HepG2 (cell line): ENCODE measurements around the gene SRSF7. TPM values are rescaled to one million over a fixed set of nuclear protein-coding genes. Genes with fewer than 3 reads are reported as not detected.

Experiments used
- ARID2 ChIP-seq: sonication (generic); formaldehyde crosslinking; IDR thresholded peaks from 2 replicates; pipeline ENCODE4 v1.8.1; 2022; ENCODE audit warnings: mild to moderate bottlenecking, missing genetic modification reagents, borderline replicate concordance
- HNRNPLL ChIP-seq: fragments of 200-400 bp; formaldehyde crosslinking; IDR thresholded peaks from 2 replicates; pipeline ENCODE4 v1.6.1; 2017; ENCODE audit warnings: mild to moderate bottlenecking, low read depth, low read length; ENCODE audit not compliant: poor library complexity, severe bottlenecking
- KDM1A ChIP-seq: IDR thresholded peaks from 2 replicates; pipeline ENCODE4 v1.6.1; 2016; ENCODE audit warnings: missing compliant biosample characterization
- MYC ChIP-seq: sonication (generic); formaldehyde crosslinking; IDR thresholded peaks from 2 replicates; pipeline ENCODE4 v1.9.0; 2021; ENCODE audit warnings: missing genetic modification reagents, borderline replicate concordance
- NRL ChIP-seq: sonication (generic); formaldehyde crosslinking; IDR thresholded peaks from 2 replicates; pipeline ENCODE4 v1.5.0; 2020; ENCODE audit warnings: missing genetic modification reagents, mild to moderate bottlenecking, moderate library complexity, borderline replicate concordance
- RXRB ChIP-seq: IDR thresholded peaks from 2 replicates; pipeline ENCODE4 v1.6.1; 2016; ENCODE audit warnings: borderline replicate concordance, missing genetic modification reagents, missing compliant biosample characterization
- ZNF101 ChIP-seq: sonication (generic); formaldehyde crosslinking; IDR thresholded peaks from 2 replicates; pipeline ENCODE4 v1.4.0; 2020; ENCODE audit warnings: mild to moderate bottlenecking, low read depth, missing genetic modification reagents, borderline replicate concordance
- ZNF292 ChIP-seq: sonication (generic); formaldehyde crosslinking; IDR thresholded peaks from 2 replicates; pipeline ENCODE4 v1.8.1; 2022; ENCODE audit warnings: mild to moderate bottlenecking, low read depth, missing genetic modification reagents, borderline replicate concordance
- ZNF567 ChIP-seq: sonication (generic); formaldehyde crosslinking; IDR thresholded peaks from 2 replicates; pipeline ENCODE4 v1.8.1; 2023; ENCODE audit warnings: mild to moderate bottlenecking, missing genetic modification reagents, borderline replicate concordance
- polyA plus RNA-seq, 8 experiments: library from polyadenylated mRNA; depleted of rRNA in 3 of 8; stranded (reverse) in 7 of 8; unstranded in 1 of 8; fragments of >200 nt; fragmentation: Illumina TruSeq in 4 of 8; extraction: Trizol in 4 of 8; gene quantifications; 2 replicates each; pipeline versions ENCODE4 v1.2.1 to v1.2.3, GENCODE V29; 2011 to 2016; ENCODE audit warnings: low read depth in 4 of 8, missing spikeins in 1 of 8, mixed read lengths in 1 of 8; ENCODE audit not compliant: insufficient read depth in 1 of 8
- total RNA-seq, 5 experiments: library from RNA; depleted of rRNA; stranded (reverse); fragments of >200 nt; fragmentation: Illumina TruSeq; extraction: Trizol; gene quantifications; 2 replicates each; pipeline ENCODE4 v1.2.3, GENCODE V29; 2016; ENCODE audit warnings: low read depth in 1 of 5
- TF ChIP-seq, protein P1 (sequence below): sonication (generic); formaldehyde crosslinking; IDR thresholded peaks from 2 replicates; pipeline ENCODE4 v1.5.0; 2020; ENCODE audit warnings: mild to moderate bottlenecking, missing genetic modification reagents, moderate library complexity
- TF ChIP-seq, protein P2 (sequence below): IDR thresholded peaks from 2 replicates; pipeline ENCODE4 v1.6.1; 2016; ENCODE audit warnings: low read depth, missing genetic modification reagents, missing compliant biosample characterization
- TF ChIP-seq, protein P3 (sequence below): sonication (generic); formaldehyde crosslinking; IDR thresholded peaks from 2 replicates; pipeline ENCODE4 v1.4.0; 2020; ENCODE audit warnings: mild to moderate bottlenecking, missing genetic modification reagents
- TF ChIP-seq, protein P4 (sequence below): sonication (generic); IDR thresholded peaks from 2 replicates; pipeline ENCODE4 v1.6.1; 2016; ENCODE audit warnings: low read depth, borderline replicate concordance
- TF ChIP-seq, protein P5 (sequence below): IDR thresholded peaks from 2 replicates; pipeline ENCODE4 v1.4.0; 2020; ENCODE audit warnings: mild to moderate bottlenecking, missing genetic modification reagents

SRSF7 gene
- total and polyA plus RNA-seq, 2 of the 13 experiments (the other 11 are each of a cell fraction or from before 2014, with no cell fraction given) = 172 to 275 TPM

DNA sequence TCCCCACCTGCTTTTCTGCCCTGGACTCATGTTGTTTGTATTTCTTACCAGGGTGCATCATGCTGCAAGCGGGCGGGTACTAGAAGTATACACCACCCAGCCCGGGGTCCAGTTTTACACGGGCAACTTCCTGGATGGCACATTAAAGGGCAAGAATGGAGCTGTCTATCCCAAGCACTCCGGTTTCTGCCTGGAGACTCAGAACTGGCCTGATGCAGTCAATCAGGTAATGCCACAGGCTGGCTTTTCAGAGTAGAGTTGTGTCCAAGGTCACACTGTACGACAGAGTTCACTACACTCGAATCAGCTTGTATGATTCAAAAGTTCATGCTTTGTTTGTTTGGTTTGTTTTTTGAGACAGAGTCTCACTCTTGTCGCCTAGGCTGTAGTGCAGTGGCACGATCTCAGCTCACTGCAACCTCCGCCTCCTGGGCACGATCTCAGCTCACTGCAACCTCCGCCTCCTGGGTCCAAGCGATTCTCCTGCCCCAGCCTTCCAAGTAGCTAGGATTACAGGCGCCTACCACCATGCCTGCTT lies 19.4 kb downstream of the SRSF7 start (continued):
- TF ChIP-seq ARID2 (CRISPR knock-in tag) (no peak), MYC (CRISPR knock-in tag) (peak; percentile 34; the same call in 1 of the 2 replicates), ZNF567 (CRISPR knock-in tag) (no peak), NRL (peak; percentile 49; the same call in 1 of the 2 replicates), KDM1A (CRISPR knock-in tag) (0 out of 2 replicates have a peak, but pooled peaks have one; percentile 10), RXRB (CRISPR knock-in tag) (peak; percentile 89), HNRNPLL (no peak), ZNF101 (no peak), ZNF292 (CRISPR knock-in tag) (peak; percentile 96)
- TF ChIP-seq, protein P1, sequence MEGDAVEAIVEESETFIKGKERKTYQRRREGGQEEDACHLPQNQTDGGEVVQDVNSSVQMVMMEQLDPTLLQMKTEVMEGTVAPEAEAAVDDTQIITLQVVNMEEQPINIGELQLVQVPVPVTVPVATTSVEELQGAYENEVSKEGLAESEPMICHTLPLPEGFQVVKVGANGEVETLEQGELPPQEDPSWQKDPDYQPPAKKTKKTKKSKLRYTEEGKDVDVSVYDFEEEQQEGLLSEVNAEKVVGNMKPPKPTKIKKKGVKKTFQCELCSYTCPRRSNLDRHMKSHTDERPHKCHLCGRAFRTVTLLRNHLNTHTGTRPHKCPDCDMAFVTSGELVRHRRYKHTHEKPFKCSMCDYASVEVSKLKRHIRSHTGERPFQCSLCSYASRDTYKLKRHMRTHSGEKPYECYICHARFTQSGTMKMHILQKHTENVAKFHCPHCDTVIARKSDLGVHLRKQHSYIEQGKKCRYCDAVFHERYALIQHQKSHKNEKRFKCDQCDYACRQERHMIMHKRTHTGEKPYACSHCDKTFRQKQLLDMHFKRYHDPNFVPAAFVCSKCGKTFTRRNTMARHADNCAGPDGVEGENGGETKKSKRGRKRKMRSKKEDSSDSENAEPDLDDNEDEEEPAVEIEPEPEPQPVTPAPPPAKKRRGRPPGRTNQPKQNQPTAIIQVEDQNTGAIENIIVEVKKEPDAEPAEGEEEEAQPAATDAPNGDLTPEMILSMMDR = peak; percentile 24; the same call in 1 of the 2 replicates
- TF ChIP-seq, protein P2, sequence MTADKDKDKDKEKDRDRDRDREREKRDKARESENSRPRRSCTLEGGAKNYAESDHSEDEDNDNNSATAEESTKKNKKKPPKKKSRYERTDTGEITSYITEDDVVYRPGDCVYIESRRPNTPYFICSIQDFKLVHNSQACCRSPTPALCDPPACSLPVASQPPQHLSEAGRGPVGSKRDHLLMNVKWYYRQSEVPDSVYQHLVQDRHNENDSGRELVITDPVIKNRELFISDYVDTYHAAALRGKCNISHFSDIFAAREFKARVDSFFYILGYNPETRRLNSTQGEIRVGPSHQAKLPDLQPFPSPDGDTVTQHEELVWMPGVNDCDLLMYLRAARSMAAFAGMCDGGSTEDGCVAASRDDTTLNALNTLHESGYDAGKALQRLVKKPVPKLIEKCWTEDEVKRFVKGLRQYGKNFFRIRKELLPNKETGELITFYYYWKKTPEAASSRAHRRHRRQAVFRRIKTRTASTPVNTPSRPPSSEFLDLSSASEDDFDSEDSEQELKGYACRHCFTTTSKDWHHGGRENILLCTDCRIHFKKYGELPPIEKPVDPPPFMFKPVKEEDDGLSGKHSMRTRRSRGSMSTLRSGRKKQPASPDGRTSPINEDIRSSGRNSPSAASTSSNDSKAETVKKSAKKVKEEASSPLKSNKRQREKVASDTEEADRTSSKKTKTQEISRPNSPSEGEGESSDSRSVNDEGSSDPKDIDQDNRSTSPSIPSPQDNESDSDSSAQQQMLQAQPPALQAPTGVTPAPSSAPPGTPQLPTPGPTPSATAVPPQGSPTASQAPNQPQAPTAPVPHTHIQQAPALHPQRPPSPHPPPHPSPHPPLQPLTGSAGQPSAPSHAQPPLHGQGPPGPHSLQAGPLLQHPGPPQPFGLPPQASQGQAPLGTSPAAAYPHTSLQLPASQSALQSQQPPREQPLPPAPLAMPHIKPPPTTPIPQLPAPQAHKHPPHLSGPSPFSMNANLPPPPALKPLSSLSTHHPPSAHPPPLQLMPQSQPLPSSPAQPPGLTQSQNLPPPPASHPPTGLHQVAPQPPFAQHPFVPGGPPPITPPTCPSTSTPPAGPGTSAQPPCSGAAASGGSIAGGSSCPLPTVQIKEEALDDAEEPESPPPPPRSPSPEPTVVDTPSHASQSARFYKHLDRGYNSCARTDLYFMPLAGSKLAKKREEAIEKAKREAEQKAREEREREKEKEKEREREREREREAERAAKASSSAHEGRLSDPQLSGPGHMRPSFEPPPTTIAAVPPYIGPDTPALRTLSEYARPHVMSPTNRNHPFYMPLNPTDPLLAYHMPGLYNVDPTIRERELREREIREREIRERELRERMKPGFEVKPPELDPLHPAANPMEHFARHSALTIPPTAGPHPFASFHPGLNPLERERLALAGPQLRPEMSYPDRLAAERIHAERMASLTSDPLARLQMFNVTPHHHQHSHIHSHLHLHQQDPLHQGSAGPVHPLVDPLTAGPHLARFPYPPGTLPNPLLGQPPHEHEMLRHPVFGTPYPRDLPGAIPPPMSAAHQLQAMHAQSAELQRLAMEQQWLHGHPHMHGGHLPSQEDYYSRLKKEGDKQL (CRISPR knock-in tag) = no peak
- TF ChIP-seq, protein P3, sequence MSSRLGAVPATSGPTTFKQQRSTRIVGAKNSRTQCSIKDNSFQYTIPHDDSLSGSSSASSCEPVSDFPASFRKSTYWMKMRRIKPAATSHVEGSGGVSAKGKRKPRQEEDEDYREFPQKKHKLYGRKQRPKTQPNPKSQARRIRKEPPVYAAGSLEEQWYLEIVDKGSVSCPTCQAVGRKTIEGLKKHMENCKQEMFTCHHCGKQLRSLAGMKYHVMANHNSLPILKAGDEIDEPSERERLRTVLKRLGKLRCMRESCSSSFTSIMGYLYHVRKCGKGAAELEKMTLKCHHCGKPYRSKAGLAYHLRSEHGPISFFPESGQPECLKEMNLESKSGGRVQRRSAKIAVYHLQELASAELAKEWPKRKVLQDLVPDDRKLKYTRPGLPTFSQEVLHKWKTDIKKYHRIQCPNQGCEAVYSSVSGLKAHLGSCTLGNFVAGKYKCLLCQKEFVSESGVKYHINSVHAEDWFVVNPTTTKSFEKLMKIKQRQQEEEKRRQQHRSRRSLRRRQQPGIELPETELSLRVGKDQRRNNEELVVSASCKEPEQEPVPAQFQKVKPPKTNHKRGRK (CRISPR knock-in tag) = no peak
- TF ChIP-seq, protein P4, sequence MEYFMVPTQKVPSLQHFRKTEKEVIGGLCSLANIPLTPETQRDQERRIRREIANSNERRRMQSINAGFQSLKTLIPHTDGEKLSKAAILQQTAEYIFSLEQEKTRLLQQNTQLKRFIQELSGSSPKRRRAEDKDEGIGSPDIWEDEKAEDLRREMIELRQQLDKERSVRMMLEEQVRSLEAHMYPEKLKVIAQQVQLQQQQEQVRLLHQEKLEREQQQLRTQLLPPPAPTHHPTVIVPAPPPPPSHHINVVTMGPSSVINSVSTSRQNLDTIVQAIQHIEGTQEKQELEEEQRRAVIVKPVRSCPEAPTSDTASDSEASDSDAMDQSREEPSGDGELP = no peak
- TF ChIP-seq, protein P5, sequence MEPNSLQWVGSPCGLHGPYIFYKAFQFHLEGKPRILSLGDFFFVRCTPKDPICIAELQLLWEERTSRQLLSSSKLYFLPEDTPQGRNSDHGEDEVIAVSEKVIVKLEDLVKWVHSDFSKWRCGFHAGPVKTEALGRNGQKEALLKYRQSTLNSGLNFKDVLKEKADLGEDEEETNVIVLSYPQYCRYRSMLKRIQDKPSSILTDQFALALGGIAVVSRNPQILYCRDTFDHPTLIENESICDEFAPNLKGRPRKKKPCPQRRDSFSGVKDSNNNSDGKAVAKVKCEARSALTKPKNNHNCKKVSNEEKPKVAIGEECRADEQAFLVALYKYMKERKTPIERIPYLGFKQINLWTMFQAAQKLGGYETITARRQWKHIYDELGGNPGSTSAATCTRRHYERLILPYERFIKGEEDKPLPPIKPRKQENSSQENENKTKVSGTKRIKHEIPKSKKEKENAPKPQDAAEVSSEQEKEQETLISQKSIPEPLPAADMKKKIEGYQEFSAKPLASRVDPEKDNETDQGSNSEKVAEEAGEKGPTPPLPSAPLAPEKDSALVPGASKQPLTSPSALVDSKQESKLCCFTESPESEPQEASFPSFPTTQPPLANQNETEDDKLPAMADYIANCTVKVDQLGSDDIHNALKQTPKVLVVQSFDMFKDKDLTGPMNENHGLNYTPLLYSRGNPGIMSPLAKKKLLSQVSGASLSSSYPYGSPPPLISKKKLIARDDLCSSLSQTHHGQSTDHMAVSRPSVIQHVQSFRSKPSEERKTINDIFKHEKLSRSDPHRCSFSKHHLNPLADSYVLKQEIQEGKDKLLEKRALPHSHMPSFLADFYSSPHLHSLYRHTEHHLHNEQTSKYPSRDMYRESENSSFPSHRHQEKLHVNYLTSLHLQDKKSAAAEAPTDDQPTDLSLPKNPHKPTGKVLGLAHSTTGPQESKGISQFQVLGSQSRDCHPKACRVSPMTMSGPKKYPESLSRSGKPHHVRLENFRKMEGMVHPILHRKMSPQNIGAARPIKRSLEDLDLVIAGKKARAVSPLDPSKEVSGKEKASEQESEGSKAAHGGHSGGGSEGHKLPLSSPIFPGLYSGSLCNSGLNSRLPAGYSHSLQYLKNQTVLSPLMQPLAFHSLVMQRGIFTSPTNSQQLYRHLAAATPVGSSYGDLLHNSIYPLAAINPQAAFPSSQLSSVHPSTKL = peak; percentile 77
